CD1c-positive myeloid dendritic cell (primary cell): Measurements from ENCODE around the gene COL23A1.

Experiments used
- DNase-seq: peaks from one replicate; pipeline ENCODE4 v3.0.0-alpha.2; 2016; ENCODE audit errors: extremely low spot score

Gene COL23A1

DNA sequence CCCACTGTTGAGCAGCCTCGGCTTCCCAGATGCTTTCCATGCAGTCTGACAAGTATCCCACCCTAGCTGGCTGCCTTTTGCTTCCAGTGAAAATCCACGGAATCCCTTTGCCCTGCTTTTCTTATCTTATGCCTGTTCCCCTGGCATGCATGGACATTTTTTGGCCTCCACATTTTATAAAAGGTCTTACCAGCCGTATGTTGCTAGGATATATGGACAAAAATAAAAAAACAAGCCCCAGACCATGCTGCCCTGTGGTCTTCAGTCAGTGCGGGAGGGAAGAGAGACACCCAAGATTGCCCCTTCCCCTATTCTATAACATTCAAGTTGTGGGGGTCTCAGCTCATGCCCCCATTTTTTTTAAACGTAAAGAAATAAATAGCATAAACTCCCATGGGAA, 129.6 kb downstream of the COL23A1 start:
- no peak for DNase-seq

DNA sequence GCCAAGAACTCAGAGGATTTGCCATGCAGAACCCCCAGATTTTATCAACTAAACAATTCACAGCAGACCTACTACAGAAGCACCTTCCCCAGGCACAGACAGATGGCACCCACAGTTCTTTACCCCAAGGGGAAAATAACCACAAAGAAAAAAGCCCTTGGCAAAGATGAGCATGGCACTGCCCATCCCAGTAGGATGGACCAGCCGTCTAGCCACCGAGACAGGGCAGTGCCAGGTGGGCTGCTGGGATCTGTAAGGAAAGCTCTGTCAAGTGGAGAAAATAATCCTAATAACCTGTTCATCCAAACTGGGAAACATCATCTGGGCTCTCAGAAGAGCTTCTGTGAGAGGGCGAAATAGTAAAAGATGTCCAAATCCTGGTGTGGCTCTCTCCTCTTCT, 130.0 kb downstream of the COL23A1 start:
- no peak for DNase-seq

DNA sequence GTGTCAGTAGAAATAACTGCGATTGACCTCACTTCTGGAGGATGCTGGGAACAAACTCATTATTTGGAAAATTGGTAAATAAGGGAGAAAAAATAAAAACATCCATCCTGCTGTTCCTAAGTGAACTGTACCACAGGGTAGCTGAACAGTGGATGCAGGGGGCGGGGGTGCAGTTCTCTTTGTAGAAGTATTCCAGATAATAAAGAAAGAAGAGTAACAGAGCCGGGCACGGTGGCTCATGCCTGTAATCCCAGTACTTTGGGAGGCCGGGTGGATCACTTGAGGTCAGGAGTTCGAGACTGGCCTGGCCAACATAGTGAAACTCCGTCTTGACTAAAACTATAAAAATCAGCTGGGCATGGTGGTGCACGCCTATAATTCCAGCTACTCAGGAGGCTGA, 132.1 kb downstream of the COL23A1 start:
- DNase-seq = no peak

DNA sequence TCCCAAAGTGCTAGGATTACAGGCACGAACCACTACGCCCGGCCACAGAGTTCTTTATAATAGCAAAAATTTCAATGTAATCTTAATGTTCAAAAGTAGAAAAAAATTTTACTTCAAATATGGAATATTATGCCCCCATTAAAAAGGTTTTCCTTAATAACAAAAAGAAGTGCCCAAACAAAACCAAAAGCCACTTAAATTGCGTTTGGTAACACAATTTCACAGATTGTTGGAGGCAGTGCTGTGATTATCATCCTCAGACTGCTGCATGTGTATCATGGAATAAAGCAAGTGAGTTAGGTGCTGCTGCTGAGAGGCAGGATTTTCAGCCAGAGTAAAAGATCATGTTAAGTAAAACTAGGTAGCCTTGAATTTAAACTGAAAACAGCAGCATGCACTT, 132.7 kb downstream of the COL23A1 start:
- no peak for DNase-seq

DNA sequence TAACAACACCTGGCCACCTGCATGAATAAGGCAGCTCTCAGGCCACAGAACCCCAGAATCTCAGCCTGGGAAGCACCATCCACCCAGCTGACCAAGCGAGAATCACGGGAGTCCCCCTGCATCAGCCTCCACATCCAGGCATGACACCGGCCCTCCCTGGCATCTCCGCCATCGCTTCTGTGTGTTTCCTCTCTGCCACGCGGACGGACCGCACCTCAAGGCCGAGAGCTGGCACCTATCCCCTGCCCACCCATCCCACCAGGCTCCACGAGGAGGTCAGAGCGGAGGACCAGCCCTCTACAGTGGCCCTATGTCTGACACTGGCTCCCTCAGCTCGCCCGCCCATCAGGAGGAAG, 134.7 kb downstream of the COL23A1 start:
- DNase-seq = no peak

DNA sequence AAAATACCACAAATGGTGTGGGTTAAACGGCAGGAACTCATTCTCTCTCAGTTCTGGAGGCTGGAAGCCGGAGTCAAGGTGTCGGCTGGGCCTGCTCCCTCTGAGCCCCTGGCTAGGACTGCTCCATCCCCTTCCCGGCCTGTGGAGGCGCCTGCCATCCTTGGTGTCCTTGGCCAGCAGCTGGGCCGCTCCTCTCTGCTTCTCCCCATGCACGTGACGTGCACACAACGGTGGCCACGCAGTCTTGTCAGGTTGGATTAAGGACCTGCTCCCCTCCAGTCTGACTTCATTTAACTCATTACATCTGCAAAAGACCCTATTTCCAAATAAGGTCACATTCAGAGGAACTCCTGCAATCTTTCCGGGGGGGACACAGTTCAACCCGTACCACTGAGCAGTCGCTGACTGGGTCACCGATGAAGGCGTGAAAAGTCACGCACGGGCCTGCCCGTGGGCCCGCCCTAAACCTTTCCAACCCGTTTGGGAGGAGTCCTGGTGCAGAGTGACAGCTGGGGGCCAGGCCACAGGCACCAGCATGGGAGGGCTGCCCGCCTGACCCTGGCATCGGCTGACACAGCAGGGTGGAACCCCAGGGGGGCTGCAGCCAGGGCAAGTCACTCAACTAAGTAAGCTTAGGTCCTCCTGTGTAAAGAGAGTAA, 135.2 kb downstream of the COL23A1 start:
- no peak for DNase-seq

DNA sequence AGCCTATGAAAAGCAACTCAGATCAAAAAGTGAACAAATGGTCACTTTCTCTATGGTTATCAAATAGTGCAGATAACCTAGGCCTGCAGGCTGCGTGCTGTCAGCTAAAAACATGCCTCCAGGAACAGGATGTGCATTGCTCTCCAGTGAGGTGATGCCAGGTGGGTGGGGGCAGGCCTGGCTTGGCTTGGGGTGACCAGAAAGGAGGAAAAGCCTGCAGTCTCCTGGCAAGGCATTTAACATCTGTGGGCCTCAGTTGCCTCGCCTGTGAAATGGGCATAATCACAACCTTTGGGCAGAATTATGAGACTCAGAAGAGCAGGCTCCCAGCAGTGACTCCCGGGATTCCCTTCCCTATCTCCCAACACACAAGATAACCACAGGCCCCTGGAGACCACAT, 135.9 kb downstream of the COL23A1 start:
- DNase-seq = no peak

DNA sequence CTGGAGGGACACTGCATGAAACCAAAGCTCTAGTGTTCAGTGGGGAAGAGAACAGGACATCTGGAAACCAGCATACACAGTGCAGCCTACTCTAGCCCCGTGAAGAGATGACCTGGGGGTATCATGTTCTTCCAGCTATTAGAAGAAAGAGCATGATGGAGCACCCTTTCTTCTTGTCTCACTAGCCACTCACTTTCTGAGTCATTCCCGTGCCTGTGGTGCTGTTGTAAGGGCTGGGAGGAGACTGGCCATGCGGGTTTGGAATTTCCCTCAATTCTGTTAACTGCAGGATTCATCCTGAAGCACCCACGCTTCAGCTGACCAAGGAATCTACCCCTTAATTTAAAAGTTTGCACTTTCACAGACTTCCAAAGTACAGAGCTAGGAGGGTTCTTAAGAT, 137.0 kb downstream of the COL23A1 start:
- no peak for DNase-seq

DNA sequence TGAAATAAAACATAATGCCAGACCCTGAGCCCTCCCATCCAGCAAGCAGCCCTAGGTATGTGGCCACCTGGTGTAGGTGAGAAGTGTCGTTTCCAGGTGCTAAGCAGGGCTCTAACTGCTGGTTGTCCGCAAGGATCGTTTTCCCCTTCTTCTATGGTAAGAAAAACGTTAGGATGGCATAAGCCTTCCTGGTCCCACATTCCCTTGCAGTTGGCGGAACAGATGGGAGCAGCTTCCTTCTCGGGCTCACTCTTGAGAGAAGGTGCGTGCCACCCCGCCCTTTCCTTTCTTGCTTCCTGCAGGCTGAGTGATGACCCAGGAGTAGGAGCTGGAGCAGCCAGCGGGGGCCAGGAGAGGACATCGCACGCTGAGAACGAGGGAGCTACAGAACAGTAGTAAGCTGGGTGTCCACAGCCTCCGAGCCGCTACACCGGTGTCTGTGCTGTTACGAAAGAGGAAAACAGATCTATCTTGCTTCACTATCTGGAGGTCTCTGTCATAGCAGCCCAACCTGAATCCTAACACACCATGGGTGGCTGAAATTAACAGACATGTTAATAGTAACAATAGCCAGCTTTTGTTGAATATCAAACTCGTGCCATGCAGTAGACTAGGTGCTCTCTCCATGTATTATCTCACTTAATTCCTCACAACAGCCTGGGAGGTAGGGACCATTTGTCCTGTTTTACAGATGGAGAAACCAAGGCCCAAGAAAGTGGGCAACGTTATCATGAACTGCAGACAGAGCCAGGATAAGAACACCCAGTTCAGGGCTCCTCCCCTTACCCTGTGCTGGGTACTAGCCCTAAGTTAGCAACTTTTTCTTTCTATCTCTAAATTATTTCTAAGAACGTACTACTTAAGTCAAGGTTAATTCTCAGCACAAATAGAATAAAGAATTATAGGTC, 139.8 kb downstream of the COL23A1 start:
- no peak for DNase-seq

DNA sequence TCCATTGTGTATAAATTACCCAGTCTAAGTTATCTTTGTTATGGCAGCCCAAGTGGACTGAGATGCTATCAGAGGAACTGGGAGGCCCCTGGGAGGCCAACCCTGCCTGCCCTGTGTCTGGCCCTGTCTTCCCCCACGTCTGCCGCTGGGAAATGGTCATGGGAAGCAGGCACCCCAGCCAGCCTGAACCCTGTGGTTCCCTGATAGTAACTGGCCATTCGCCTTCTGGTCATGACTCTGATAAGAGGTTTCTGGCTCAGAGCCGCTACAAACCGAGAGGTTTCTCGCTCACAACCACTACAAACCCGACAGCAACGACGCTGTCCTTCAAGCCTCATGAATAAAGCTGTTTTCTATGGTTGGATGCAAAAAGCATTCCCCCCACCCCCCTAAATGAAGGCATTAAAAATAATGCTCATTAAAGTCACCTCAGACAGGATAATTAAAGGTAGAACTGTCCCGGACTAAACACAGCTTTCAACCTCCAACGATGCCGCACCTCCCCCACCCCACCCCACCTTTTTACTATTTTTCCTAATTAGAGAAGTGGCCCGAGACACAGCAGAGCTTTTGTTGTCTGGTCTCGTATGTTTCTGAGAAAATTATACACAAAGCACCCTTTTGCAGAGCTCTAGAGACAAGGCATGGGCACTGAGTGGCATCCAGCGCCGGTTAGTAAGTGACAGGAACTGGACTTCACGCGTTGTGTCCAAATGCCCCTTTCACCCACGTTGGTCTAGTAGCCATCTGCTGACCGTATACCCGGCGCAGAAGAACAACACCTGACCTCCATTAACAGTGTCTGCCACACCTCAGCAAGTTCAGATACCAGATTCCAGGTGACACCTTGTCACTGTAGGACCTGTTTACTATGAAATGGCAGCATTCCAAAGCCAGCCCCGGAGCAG, 140.8 kb downstream of the COL23A1 start:
- no peak for DNase-seq

DNA sequence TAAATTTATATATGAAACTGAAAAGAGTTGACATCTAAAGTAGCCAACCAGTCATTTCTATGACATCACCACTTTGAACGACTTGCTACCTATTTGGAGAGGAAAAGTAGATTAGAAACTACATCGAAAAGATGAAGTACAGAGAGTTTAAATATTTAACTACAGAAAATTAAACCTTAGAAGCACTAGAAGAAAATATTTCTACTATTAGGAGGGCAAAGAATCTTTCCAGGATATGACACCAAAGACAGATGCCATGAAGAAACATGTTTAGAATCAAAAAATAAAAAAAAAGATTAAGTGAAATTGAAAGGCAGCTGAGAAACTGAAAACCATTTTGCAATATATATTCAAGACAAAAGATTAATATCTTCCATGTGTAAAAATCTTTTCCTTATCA, 144.7 kb downstream of the COL23A1 start:
- DNase-seq = no peak

DNA sequence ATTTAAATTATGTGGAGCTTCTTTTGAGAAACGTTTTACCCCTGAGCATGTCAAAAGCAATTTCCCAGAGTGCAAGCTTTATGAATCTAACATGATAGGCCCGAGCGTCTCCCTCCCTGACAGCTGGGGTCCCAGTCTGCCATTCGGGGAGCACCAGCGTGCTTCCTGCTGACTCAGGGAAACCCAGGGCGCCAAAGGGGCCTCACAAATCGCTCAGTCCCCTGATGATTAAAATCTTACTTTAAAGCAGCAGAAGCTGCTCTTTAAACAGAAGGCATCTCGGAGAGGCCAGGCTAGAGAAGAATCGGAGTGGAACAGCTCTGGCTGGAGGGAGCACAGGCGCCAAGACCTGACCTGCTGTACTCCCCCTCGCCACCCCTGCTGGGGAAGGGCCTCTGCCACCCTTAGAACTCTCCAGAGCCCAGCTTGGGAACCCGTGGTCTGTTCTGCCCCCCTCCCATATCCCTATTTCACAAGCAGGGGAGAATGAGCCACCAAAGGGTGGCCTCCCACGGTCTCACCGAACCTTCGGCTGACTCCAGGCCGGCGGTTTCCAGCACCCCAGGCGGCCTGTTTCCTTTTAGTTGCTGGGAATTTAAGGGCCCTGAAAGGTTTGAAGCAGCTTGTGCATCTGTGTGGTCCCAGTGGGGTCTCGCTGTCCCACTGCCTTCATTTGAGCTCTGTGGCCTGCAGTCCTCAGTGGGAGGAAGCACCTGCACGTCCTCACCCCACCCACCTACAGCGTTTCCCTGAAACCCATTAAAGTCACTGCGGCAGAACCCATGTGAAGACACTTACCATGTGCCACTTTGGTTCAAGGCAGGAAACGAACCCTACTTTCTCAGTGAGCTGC, 147.6 kb downstream of the COL23A1 start:
- no peak for DNase-seq

DNA sequence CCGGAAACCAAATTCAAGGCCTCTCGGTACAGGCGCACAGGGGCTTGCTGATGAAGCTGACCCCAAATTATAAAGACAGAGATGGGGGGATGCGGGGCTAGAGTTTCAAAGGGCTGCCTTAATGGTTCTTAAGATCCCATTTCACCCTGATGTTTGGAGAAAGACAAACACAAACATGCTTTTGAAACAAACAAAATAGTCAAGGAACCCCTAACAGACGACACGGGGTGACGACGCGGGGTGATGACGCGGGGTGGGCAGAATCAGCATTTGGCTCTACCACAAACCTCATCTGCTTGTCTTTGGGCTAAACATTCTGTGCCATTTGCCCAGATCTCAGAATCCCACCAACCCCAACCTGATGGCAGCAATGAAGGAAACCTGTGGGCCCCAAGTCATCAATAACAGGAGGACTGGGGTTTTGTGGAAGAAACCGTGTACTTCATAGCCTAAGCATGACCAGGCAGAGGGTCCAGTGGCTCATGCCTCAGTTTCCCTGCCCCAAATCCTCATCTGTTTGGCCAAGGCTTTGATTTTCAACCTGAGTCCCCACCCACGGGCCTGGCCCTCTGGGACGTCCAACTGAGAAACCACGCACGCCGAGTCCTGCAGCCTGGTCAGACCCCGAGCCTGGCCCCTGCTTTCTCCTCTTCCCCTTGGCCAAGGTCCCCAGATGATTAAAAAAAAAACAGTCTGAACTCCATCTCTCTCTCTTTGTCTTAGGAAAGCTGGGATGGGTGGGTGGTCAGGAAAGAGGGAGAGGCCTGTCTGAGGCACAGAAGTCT, 148.5 kb downstream of the COL23A1 start:
- no peak for DNase-seq

DNA sequence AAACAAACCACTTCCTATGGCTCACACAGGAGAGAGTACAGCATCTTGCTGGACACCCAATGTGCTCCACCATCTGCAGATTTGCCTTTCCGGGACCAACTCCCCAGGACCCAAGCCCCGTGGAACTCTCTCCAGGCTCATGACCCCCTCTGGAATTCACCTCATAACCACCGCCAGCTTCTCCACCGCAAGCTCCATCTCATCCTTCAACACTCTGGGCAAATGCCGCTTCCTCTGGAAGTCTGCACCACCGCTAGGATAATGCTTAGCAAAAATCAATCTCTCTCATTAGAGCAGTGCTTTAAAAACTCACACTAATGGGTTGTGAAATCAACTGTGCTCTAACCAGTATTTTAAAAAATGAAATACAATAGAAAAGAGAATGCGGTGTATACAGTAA, 150.0 kb downstream of the COL23A1 start:
- DNase-seq = no peak

DNA sequence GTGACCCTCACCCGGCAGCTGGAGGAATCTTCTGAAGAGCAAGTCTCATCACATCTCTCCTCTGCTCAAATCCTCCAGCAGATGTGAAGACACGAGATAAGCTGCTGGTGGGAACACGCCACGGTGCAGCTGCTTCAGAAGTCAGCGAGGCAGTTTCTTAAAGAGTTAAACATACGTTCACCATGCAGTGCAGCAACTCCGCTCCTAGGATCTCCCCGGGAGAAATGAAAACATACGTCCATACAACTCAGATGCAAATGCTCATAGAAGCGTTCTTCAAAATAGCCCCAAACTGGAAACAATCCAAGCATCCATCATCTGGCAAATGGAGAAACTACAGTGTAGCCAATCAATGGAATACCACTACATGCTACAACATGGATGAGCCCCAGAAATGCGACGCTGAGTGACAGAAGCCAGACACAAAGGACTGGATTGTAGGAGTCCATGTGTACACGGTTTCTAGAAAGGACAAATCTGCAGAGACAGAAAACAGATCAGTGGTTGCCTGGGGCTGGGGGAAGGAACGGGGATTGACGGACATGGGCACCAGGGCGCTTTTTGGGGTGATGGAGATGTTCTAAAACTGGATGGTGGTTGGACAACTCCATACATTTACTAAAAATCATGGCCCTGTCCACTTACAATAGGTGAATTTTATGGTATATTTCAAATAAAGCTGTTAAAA, 150.6 kb downstream of the COL23A1 start:
- no peak for DNase-seq

DNA sequence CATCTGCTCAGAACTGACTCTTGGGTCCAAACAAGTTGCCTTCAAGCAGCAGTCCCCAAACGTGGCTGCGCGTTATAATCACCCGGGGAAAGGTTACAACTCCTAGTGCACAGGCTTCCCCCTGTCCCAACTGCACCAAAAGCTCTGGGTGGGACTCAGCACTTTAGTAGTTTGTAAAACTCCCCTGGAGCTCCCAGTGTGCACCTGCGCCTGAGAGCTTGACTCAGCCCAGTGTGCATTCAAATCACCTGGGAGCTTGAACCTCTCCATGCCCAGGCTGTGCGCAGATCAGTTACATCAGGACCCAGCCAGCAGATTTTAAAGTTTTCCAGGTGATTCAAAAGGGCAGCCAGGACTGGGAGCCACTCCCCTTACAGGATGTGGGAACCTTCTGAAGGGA, 151.4 kb downstream of the COL23A1 start:
- DNase-seq = no peak

DNA sequence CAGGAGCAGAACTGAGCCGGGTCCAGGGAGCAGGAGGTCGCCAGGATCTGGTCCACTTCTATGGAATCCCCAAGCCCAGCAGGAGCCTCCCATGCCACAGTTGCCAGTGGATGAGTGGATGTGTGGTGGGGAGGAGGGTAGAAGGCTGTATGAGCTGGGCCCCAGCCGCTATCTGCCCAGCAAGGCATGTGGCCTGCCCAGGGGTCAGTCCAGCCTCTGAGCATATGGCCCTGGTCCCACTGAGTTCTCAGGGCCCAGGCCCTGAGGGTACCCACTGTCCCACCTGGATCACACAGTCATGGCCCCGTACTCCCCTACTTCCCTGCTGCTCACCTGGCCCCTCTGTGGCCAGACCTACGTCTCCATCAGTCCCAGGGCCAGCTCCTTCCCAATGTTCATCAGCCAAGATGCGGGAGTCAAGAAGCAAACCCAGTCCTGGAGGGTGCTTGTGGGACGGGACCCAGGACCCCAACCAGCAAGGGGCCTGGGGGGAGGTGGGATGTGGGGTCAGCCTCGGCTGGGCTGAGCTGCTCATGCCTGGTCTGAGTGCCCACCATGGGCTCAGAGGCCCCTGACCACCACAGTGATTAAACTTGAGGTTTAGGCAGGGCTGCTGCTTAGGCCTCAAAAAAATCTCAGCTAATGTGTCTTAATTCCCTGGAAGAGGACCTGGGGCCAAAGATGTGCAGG, 152.7 kb downstream of the COL23A1 start:
- DNase-seq = no peak

DNA sequence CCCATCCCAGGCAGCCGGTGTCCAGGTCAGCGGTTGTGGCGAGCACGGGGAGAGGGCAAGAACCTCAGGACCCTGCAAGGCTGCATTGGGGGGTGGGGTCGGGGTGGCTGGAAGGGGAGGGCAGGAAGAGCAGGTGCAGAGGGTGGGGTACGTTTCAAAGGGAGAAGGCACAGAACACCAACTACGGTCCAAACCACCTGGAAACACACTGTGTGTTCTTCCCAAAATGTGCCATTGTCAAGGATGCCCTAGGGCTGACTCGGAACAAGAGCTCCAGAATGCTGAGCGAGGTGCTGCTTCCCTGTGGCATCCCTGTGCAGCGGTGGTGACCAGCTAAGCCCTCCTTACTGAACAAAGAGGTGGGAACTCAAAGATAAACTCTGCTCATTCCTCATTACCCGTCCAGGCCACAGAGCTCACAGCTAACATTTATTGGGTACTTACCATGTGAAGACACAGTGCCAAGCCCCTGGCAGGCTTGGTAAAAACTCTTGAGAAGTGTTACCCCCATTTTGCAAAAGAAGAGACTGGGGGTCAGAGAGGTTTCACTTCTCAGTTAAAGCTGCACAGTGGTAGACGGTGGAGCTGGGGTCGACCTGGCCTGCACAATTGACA, 153.8 kb downstream of the COL23A1 start:
- DNase-seq = no peak
